AG09319 (cell line): ENCODE measurements around the gene KRTAP4-2.

Source experiments
- DNase-seq: peaks from one replicate; pipeline ENCODE4 v3.0.0-alpha.2; 2010; ENCODE audit warnings: low read depth; ENCODE audit errors: extremely low read depth
- CTCF ChIP-seq: IDR thresholded peaks from 2 replicates; pipeline ENCODE4 v1.5.1; 2011; ENCODE audit warnings: low read depth, mild to moderate bottlenecking, inconsistent platforms, low read length, moderate library complexity

Gene KRTAP4-2

GRCh38 chr17:41178843-41179616 is 1.0 kb upstream of the KRTAP4-2 start:
- no peak for DNase-seq
- no peak for TF ChIP-seq CTCF

GRCh38 chr17:41178341-41178740 is 320 bp upstream of the KRTAP4-2 start:
- no peak for TF ChIP-seq CTCF

GRCh38 chr17:41176744-41177387 is 1.2 kb downstream of the KRTAP4-2 start:
- TF ChIP-seq CTCF: no peak
- DNase-seq: no peak

More at GRCh38 chr17:41178341-41178740, 320 bp upstream of the KRTAP4-2 start:
- no peak for DNase-seq

- peak; percentile 24 for DNase-seq
- TF ChIP-seq CTCF: no peak
These were observed 6.1 kb downstream of the KRTAP4-2 start for GRCh38 chr17:41171886-41172285.

GRCh38 chr17:41168121-41168520 is 9.9 kb downstream of the KRTAP4-2 start, which contains the start of gene KRTAP4-3:
KRTAP4-3 (minus strand) TSS chr17:41168221; CDS start chr17:41168172, 49 bp downstream.
- no peak for TF ChIP-seq CTCF
- no peak for DNase-seq

GRCh38 chr17:41167561-41167960 is 10.5 kb downstream of the KRTAP4-2 start:
- no peak for TF ChIP-seq CTCF
- no peak for DNase-seq

GRCh38 chr17:41163828-41164227 is 14.2 kb downstream of the KRTAP4-2 start:
- TF ChIP-seq CTCF: no peak
- DNase-seq: no peak
